ENCODE results near the gene ACIN1.

ACIN1 gene

DNA sequence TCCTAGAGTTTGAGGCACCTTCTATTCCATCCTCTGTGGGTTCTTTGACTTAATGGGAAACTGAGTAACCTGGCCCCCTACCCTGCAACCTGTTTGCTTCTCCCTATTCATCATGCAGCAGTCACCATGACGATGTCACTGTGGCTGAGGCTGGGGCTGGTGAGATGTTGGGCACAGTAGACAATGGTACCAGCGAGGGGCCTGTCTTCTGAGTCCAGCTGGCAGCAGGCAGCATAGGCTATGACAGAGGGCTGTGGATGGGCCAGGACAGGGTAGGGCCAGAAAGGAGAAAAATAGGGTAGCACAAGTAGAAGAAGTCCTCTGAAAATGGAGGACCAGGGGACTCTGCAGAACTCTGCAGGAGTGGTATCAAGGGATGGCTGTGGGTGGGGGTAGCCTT, 7.9 kb upstream of the ACIN1 start:
- H3K9me3 ChIP-seq (replicated peaks; ENCODE audit: low read length): no peaks in the 10 kb centered on the region
- no peaks in the 10 kb centered on the region for H3K27me3 ChIP-seq (ENCODE audit: control insufficient read depth, insufficient read depth, low read length)
- no peak overlapping the region for H3K4me3 ChIP-seq (ENCODE audit: low read length)
- peaks cover 15% of the 10 kb centered on the region for H3K36me3 ChIP-seq (ENCODE audit: insufficient read depth, low read length)
- no peak overlapping the region for H3K4me2 ChIP-seq (ENCODE audit: low read length)
- H3K4me1 ChIP-seq (ENCODE audit: control insufficient read depth, insufficient read depth, low read length): peaks cover under 1% of the 10 kb centered on the region
- no peak overlapping the region for H3K9ac ChIP-seq (ENCODE audit: low read depth, low read length)

DNA sequence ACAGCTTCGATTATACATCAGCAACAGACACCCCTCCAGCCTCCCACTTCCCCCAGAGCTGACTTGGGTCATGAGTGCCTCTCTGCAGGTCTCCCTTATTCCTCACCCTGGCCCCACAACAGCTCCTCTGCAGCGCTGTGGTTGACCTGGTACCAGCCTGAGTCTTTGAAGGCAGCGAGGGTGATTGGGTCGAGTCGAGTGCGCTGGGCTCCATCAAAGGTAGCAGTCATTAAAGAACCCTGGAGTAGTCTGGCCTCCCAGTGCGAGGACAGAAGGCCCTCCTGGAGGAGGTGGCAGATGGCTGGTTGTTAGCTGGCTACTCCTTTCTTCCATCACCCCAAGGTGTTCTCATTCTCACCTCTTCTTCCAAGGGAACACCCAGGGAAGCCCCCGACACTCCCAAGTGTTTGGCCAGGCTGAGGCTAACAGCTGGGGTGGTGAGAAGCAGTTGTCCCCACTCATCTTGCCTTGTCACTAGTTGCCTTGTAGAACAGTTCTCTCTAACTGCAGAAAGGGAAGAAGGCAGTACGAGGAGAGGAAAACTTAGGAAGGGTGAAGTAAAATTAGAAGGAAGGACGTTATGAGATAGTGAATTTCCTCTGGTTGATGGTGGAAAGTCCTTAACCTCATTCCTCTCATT, 7.2 kb upstream of the ACIN1 start:
- no peaks in the 10 kb centered on the region for H3K9me3 ChIP-seq (replicated peaks; ENCODE audit: low read length)
- H3K36me3 ChIP-seq (ENCODE audit: insufficient read depth, low read length): peaks cover 22% of the 10 kb centered on the region
- H3K27me3 ChIP-seq (ENCODE audit: control insufficient read depth, insufficient read depth, low read length): no peaks in the 10 kb centered on the region
- no peak overlapping the region for H3K4me2 ChIP-seq (ENCODE audit: low read length)
- no peak overlapping the region for H3K4me3 ChIP-seq (ENCODE audit: low read length)
- H3K9ac ChIP-seq (ENCODE audit: low read depth, low read length): no peak overlapping the region
- peaks cover 7% of the 10 kb centered on the region for H3K4me1 ChIP-seq (ENCODE audit: control insufficient read depth, insufficient read depth, low read length)

DNA sequence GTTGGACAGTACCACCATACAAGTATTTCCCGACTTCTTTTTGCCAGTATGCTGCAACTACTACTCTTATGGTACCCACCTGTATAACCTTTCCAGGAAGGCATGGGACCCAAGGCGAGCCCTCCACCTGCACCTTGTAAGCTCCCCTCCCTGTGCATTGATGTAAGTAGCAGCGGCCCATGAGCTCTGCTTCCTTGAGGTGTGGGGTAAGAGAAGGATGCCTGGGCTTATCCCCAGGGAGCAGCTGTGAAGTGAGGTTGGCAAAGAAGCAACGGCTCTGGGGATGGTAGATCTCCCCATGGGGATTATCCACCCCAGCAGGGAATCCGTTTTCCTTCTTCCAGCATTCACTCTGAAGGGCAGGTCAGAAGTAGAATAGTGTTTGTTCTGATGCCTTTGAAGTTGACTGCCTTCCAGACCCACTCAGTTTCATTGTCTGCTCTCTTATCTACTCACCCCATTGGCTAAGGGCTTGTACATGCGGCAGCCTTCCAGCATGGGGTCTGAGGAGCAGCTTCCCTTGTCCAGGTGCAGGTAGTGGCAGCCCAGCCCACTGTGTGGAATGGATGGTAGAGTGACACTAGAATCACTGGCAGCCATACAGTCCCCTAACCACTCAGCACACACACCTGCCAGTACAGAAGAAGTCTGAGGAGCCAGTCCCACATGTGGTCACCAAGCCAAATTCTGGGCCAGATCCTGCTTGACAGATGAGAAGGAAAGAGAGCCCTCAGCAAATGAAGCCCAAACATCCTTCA, 6.5 kb upstream of the ACIN1 start:
- H3K4me3 ChIP-seq (ENCODE audit: low read length): no peak overlapping the region

DNA sequence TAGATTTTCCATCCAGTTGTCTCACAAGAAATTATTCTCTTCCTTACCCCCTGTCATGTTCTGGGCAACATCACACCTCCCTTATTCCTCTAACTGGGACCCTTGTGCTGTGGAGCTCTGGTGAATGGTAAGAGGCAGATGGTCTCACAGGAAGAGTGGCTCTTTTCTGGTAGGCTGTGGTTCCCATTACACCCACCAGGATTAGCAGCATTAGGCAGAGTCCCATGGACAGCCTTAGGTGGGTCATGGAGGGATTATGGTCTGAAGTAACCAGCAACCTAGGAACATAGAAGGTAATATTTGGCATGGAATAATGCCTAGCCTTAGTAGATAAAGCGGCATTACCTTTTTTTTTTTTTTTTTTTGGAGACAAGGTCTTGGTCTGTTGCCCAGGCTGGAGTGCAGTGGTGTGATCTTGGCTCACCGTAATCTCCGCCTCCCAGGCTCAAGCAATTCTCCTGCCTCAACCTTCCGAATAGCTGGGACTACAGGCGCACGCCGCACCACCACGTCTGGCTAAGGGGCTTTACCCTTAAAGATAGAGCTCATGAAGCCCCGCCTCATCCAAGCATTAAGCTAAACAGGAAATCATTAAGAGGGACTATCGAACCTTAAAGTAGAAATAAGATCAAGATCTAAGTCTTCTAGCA, 4.4 kb upstream of the ACIN1 start:
- Histone ChIP-seq H3K27me3 (ENCODE audit: control insufficient read depth, insufficient read depth, low read length) (no peaks in the 10 kb centered on the region), H3K36me3 (ENCODE audit: insufficient read depth, low read length) (peaks cover 26% of the 10 kb centered on the region), H3K4me2 (ENCODE audit: low read length) (no peak overlapping the region), H3K9me3 (replicated peaks; ENCODE audit: low read length) (no peaks in the 10 kb centered on the region), H3K4me1 (ENCODE audit: control insufficient read depth, insufficient read depth, low read length) (peaks cover 14% of the 10 kb centered on the region), H3K4me3 (ENCODE audit: low read length) (no peak overlapping the region), H3K9ac (ENCODE audit: low read depth, low read length) (no peak overlapping the region)

More for the DNA sequence above, 6.5 kb upstream of the ACIN1 start:
- H3K9ac ChIP-seq (ENCODE audit: low read depth, low read length): no peak overlapping the region
- H3K27me3 ChIP-seq (ENCODE audit: control insufficient read depth, insufficient read depth, low read length): no peaks in the 10 kb centered on the region
- H3K36me3 ChIP-seq (ENCODE audit: insufficient read depth, low read length): peaks cover 26% of the 10 kb centered on the region
- peaks cover 14% of the 10 kb centered on the region for H3K4me1 ChIP-seq (ENCODE audit: control insufficient read depth, insufficient read depth, low read length)
- no peaks in the 10 kb centered on the region for H3K9me3 ChIP-seq (replicated peaks; ENCODE audit: low read length)
- H3K4me2 ChIP-seq (ENCODE audit: low read length): no peak overlapping the region

DNA sequence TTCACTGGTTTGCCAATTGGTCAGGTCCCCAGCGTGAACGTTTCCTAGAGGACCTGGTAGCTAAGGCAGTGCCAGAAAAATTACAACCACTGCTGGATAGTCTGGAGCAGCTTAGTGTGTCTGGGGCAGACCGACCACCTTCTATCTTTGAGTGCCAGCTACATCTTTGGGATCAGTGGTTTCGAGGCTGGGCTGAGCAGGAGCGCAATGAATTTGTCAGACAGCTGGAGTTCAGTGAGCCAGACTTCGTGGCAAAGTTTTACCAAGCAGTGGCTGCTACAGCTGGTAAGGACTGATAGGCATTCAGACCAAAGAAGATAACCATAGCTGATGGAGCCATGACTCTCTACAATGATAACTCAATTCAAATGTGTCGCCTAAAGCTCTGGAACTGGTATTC, 2.9 kb upstream of the ACIN1 start:
- H3K4me2 ChIP-seq (ENCODE audit: low read length): peak overlapping the region; percentile 84
- no peaks in the 10 kb centered on the region for H3K9me3 ChIP-seq (replicated peaks; ENCODE audit: low read length)
- H3K4me3 ChIP-seq (ENCODE audit: low read length): no peak overlapping the region
- H3K36me3 ChIP-seq (ENCODE audit: insufficient read depth, low read length): peaks cover 32% of the 10 kb centered on the region
- peaks cover 27% of the 10 kb centered on the region for H3K4me1 ChIP-seq (ENCODE audit: control insufficient read depth, insufficient read depth, low read length)
- H3K27me3 ChIP-seq (ENCODE audit: control insufficient read depth, insufficient read depth, low read length): no peaks in the 10 kb centered on the region
- no peak overlapping the region for H3K9ac ChIP-seq (ENCODE audit: low read depth, low read length)

DNA sequence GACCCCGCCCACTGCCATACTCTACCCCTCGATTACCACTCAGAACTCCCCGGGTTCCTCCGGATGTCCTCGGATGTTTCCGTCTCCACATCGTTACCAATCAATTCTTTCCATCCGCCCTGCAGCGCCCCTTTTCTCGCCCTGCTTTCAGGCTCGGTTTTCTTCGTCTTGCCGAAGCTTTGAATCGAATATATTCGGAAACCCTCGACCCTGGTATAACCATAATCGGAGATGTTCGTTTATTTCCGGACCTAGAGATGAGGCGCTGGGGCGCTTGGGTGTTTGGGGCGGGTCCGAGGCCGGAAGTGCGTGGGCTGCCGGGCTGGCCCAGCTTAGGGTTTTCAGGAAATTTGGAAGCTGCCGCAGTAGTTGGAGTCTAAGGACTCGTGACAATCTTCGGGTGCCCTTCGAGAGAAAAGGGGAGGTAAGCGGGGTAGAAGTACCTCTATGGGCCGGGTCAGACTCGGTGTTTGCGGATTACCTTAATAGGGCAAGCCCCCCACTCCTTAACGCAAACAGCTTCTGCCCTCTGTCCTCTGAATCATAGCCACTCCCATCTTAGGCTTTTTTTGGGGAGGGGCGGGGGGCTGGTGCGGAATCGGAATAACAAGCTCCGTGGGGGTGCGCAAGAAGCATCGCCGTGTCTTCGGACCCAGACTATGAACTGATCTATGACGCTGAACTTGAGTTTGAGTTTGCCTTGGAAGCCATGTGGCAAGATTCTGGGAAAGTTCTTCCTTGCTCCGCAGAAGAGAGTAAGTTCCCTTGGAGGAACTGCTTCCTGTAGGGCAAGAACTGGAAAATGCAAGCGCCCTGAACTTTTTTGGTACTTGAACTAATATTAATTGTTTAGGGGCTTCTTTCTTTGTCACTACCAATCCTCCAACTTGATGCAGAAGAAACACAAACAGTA, 516 bp upstream of the ACIN1 start, which contains the start of gene C14orf119:
Gene C14orf119 (plus strand): TSS at position 310 of the 913 bp plus-strand sequence. CDS start 2,154 bp downstream, outside the sequence.
- Histone ChIP-seq H3K9me3 (replicated peaks; ENCODE audit: low read length) (no peaks in the 10 kb centered on the region), H3K9ac (ENCODE audit: low read depth, low read length) (peak within 1 kb of the TSS; percentile 97), H3K4me2 (ENCODE audit: low read length) (peak within 1 kb of the TSS; percentile 96), H3K4me1 (ENCODE audit: control insufficient read depth, insufficient read depth, low read length) (peaks cover 27% of the 10 kb centered on the region), H3K27me3 (ENCODE audit: control insufficient read depth, insufficient read depth, low read length) (no peaks in the 10 kb centered on the region), H3K4me3 (ENCODE audit: low read length) (peak within 1 kb of the TSS; percentile 91), H3K36me3 (ENCODE audit: insufficient read depth, low read length) (peaks cover 48% of the 10 kb centered on the region)

DNA sequence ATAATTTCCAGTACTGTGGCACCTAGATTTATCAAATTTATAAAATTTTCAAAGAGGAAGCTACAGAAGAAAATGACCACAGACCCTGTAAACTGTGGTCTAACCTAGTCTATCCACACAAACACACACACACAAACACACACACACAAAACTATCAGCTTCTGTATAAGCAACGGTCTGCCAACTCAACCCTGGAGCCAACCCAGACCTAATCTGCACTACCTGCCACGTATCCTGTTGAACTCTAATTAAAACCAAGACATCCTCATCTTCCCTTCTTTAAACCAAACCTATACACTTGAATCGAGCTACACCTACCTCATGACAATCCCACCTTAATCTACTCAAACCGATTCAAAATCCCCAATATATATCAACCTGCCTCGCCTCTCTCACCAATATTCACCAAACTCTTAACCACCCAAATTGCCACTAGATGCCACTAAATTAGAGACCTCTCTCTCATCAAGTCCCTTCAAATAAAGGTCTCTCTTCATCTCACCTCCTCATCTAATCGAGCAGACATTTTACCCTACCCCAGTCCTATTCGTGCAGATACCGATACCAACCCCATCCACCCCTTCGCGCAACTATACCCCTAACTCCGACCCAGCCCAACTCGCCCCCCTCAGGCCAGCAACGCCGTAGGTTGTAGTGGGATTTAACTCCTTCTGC, 808 bp downstream of the ACIN1 start:
- Histone ChIP-seq H3K27me3 (ENCODE audit: control insufficient read depth, insufficient read depth, low read length) (no peaks in the 10 kb centered on the region), H3K9ac (ENCODE audit: low read depth, low read length) (peak overlapping the region; percentile 97), H3K36me3 (ENCODE audit: insufficient read depth, low read length) (peaks cover 60% of the 10 kb centered on the region), H3K4me2 (ENCODE audit: low read length) (peak overlapping the region; percentile 96), H3K4me1 (ENCODE audit: control insufficient read depth, insufficient read depth, low read length) (peaks cover 27% of the 10 kb centered on the region), H3K4me3 (ENCODE audit: low read length) (peak overlapping the region; percentile 91), H3K9me3 (replicated peaks; ENCODE audit: low read length) (no peaks in the 10 kb centered on the region)

DNA sequence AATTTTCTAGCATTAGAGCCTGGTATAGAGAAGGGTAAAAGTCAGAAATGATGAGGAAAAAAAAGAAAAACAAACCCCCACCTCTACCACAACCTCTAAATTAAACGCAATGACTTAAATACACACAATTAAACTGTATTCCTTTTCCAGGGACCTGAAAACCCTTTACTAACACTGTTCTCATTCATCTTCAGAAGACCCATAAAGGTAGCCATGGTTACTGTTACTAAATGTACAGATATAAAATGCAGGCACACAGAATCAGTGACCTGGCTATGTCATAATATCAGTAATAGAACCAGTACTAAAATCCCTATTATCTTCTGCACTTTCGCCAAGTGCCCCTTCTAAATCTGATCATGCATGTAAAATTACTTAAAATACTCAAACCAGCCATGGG, 1.4 kb downstream of the ACIN1 start:
- Histone ChIP-seq H3K4me3 (ENCODE audit: low read length) (peak overlapping the region; percentile 91), H3K9ac (ENCODE audit: low read depth, low read length) (peak overlapping the region; percentile 97), H3K9me3 (replicated peaks; ENCODE audit: low read length) (no peaks in the 10 kb centered on the region), H3K36me3 (ENCODE audit: insufficient read depth, low read length) (peaks cover 60% of the 10 kb centered on the region), H3K4me1 (ENCODE audit: control insufficient read depth, insufficient read depth, low read length) (peaks cover 27% of the 10 kb centered on the region), H3K27me3 (ENCODE audit: control insufficient read depth, insufficient read depth, low read length) (no peaks in the 10 kb centered on the region), H3K4me2 (ENCODE audit: low read length) (peak overlapping the region; percentile 96)

DNA sequence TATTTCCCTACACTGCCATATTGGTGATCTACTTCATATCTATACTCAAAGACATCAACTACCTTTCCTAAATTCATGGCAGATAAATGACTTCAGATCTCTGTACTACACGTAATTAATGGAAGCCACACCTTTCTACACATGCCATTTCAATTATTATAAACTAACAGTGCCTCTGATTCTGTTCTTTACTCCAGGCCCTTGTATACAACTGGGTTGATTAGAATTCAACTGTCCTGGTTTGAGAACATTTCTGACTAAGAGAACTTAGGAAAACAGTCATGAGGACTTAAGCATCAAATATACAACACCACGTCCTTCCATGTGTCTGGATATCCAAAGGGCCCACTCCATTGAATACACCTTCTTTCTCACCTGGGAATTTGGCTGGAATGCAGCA, 1.8 kb downstream of the ACIN1 start:
- H3K27me3 ChIP-seq (ENCODE audit: control insufficient read depth, insufficient read depth, low read length): no peaks in the 10 kb centered on the region
- peak overlapping the region; percentile 97 for H3K9ac ChIP-seq (ENCODE audit: low read depth, low read length)
- H3K9me3 ChIP-seq (replicated peaks; ENCODE audit: low read length): no peaks in the 10 kb centered on the region
- peaks cover 60% of the 10 kb centered on the region for H3K36me3 ChIP-seq (ENCODE audit: insufficient read depth, low read length)
- H3K4me1 ChIP-seq (ENCODE audit: control insufficient read depth, insufficient read depth, low read length): peaks cover 27% of the 10 kb centered on the region
- peak overlapping the region; percentile 96 for H3K4me2 ChIP-seq (ENCODE audit: low read length)
- H3K4me3 ChIP-seq (ENCODE audit: low read length): peak overlapping the region; percentile 91

DNA sequence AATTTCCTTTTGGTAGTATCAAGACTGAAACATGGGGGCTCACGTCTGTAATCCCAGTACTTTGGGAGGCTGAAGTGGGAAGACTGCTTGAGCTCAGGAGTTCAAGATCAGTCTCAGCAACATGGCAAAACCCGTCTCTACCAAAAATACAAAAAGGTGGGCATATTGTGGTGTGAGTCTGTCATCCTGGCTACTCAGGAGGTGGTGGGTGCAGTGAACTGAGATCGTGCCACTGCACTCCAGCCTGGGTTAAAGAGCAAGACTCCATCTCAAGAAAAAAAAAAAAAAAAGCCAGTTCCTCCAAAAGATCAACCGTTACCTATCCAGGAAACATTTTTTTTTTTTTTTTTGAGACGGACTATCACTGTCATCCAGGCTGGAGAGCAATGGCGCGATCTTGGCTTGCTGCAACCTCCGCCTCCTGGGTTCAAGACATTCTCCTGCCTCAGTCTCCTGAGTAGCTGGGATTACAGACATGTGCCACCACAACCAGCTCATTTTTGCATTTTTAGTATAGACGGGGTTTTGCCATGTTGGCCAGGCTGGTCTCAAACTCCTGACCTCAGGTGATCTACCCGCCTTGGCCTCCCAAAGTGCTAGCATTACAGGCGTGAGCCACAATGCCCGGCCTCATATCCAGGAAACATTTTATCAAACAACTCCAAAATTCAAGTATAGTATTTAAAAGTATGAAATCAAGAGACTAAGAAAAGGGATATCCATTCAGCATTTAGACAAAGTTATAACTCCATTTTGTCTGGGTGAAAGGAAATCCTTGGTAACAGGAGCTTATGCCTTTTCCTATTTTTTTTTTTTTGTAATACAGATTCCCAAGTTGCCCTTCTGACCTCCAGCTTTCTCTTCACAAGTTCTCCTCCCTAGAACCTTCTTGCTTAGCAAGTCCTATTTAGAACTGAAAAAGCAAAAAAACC, 3.4 kb downstream of the ACIN1 start:
- no peak overlapping the region for H3K9ac ChIP-seq (ENCODE audit: low read depth, low read length)
- no peak overlapping the region for H3K4me2 ChIP-seq (ENCODE audit: low read length)
- H3K36me3 ChIP-seq (ENCODE audit: insufficient read depth, low read length): peaks cover 61% of the 10 kb centered on the region

More for the DNA sequence above, 3.4 kb downstream of the ACIN1 start:
- peaks cover 16% of the 10 kb centered on the region for H3K4me1 ChIP-seq (ENCODE audit: control insufficient read depth, insufficient read depth, low read length)
- H3K4me3 ChIP-seq (ENCODE audit: low read length): no peak overlapping the region
- no peaks in the 10 kb centered on the region for H3K27me3 ChIP-seq (ENCODE audit: control insufficient read depth, insufficient read depth, low read length)
- no peaks in the 10 kb centered on the region for H3K9me3 ChIP-seq (replicated peaks; ENCODE audit: low read length)

All from skeletal muscle satellite cell (primary cell).